Measurements from ENCODE around the gene TBC1D9B. TPM values are rescaled to one million over a fixed set of nuclear protein-coding genes. Genes with fewer than 3 reads are reported as not detected.
A peak's percentile ranks its signal among the peaks of the same experiment; 100 is the strongest.

TBC1D9B gene
- total and polyA plus RNA-seq, 9 of the 15 experiments (the other 6 are each of a cell fraction or from before 2014, with no cell fraction given), result 2.9 to 59.1 (median 33.5) TPM

DNA sequence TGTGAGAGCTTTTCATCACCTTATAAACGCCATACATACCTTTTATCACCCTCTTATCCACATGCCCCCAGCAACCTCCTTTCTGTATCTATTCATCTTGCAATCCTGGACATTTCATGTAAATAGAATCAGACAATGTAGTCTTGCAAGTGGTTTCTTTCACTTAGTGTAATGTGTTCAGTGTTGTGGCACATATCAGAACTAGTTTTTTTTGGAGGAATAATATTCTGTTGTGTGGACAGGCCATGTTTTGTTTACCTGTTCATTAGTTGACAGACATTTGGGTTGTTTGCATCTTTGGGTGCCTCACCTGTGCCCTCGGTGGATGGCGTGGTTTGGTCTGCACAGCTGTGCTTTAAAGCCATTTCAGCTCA, 85.7 kb downstream of the TBC1D9B start (continued):
- TF ChIP-seq, protein P1, sequence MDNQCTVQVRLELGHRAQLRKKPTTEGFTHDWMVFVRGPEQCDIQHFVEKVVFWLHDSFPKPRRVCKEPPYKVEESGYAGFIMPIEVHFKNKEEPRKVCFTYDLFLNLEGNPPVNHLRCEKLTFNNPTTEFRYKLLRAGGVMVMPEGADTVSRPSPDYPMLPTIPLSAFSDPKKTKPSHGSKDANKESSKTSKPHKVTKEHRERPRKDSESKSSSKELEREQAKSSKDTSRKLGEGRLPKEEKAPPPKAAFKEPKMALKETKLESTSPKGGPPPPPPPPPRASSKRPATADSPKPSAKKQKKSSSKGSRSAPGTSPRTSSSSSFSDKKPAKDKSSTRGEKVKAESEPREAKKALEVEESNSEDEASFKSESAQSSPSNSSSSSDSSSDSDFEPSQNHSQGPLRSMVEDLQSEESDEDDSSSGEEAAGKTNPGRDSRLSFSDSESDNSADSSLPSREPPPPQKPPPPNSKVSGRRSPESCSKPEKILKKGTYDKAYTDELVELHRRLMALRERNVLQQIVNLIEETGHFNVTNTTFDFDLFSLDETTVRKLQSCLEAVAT (IDR thresholded peaks at IDR 0.05), result 0 out of 4 replicates have a peak, but pooled peaks of 1 of the 2 experiments have one; percentile 4
- TF ChIP-seq NELFE (IDR thresholded peaks at IDR 0.05; ENCODE audit: insufficient read depth, insufficient read length) (no peak), NR2F6 (CRISPR knock-in tag; IDR thresholded peaks at IDR 0.05) (peak; percentile 66; the same call in 1 of the 2 replicates), POLR2A (conservative IDR thresholded peaks at IDR 0.05) (peak; percentile 22; the same call in 1 of the 2 replicates), POLR2AphosphoS2 (IDR thresholded peaks at IDR 0.05; ENCODE audit: low read length) (0 out of 2 replicates have a peak, but pooled peaks have one; percentile 51), MEIS2 (IDR thresholded peaks at IDR 0.05; ENCODE audit: partially characterized antibody) (peak; percentile 7), THRAP3 (IDR thresholded peaks at IDR 0.05; ENCODE audit: borderline replicate concordance) (peak; percentile 43; the same call in 1 of the 2 replicates), ZSCAN32 (CRISPR knock-in tag; IDR thresholded peaks at IDR 0.05) (no peak)

DNA sequence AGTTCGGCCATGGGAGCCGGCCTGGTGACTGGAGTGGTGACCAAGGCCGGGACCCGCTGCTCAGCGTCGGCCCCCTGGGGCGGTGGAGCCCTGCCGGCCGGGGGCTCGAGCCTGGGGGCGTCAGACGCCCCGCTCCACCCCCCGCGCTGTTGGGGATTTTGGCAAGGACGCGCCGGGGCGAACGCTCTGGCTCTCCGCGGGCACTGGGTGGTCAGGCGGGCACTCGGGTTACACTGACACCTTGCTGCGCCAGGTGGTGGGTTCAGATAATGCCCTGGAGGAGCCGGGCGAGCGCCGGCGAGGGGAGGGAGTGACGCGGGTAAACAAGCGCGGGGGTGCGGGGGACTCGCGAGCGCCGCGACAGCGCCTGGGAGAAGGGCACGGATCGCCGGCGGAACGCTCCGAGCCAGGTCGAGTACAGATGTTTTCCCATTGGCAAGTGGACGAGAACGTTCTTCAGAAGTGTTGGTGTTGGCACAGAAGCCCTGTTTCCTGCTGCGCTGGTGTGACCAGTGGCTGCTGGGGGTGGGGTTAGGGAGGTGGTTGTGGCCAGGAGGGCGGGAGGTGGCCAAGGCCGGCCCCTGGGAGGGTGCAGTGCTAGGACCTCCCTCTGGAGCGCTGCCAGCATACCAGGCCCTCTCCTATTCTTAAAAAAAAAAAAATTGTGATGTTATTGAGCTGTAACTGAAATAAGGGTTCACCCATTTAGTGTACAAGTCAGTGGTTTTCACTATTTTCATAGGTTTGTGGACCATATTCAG, 86.2 kb downstream of the TBC1D9B start:
- Histone ChIP-seq H3K4me3 (peak overlapping the region; percentile 100), H3K79me2 (ENCODE audit: control insufficient read depth, insufficient read depth, low read length) (peaks cover 68% of the 10 kb centered on the region), H3K4me2 (ENCODE audit: insufficient read depth, low read length) (peak overlapping the region; percentile 87), H4K20me1 (replicated peaks; ENCODE audit: control insufficient read depth, insufficient read depth, low read length) (peaks cover 30% of the 10 kb centered on the region), H3K36me3 (ENCODE audit: control insufficient read depth, insufficient read depth, low read length) (peaks cover 51% of the 10 kb centered on the region; the same call in 2 of the 3 replicates), H3K9ac (ENCODE audit: insufficient read depth in 1 of 2, low read depth in 2 of 2, low read length in 2 of 2) (peak overlapping the region; percentile 96 to 97), H3K27ac (ENCODE audit: extremely low read depth, low read depth, low read length) (peak overlapping the region; percentile 98), H3K27me3 (ENCODE audit: control insufficient read depth in 2 of 2, insufficient read depth in 2 of 2, low read length in 2 of 2) (no peaks in the 10 kb centered on the region), H2AFZ (ENCODE audit: low read depth, low read length) (peak overlapping the region; percentile 46), H3K9me1 (ENCODE audit: control insufficient read depth, insufficient read depth, low read length) (peaks cover 12% of the 10 kb centered on the region), H3K4me1 (replicated peaks in 1 of 2; ENCODE audit: control insufficient read depth in 2 of 2, insufficient read depth in 2 of 2, low read length in 2 of 2) (peaks cover 37 to 75% of the 10 kb centered on the region in 2 experiments), H3K9me3 (replicated peaks; ENCODE audit: control insufficient read depth, insufficient read depth, low read depth, low read length) (no peaks in the 10 kb centered on the region)
- in situ Hi-C loops (cut with MboI) (no loop called here), intact Hi-C loops (cut with micrococcal nuclease) (loop anchor here (1.0 to 5.0 kb wide), 3 partner anchors 36 to 199 kb away; partner anchors contain the start of genes HNRNPH1 and MRNIP)
- CTCF ChIA-PET (ENCODE audit: low intra/inter-chr PET ratio), result interaction anchor here (0.7 kb wide), 2 partner anchors 59 to 183 kb away, joined by 3 to 5 read pairs; no protein-coding TSS in a partner anchor
- no TSS peak for BruUV-seq (replicated peaks)
- DNase-seq (ENCODE audit: extremely low read depth in 1 of 4, low spot score in 3 of 4), result peak; percentile 81 to 95 (median 88)
- WGBS (ENCODE audit: insufficient coverage, low coverage, missing lambda C conversion rate), result 1% methylated on average over 53 of the region's 54 CpGs
- peak; percentile 75 for FAIRE-seq
- POLR2A ChIA-PET, result interaction anchor here (0.6 to 3.5 kb wide), 12 partner anchors 9 to 89 kb away, joined by 3 to 30 read pairs (median 4); partner anchors contain the start of gene MAML1
- ATAC-seq, result peak; percentile 79
- TF ChIP-seq KAT2B (IDR thresholded peaks at IDR 0.05; ENCODE audit: low read depth, low read length) (no peak), TCF3 (CRISPR knock-in tag; IDR thresholded peaks at IDR 0.05) (peak; percentile 62), SIN3A (IDR thresholded peaks at IDR 0.05; ENCODE audit: borderline replicate concordance in 2 of 2, control insufficient read depth in 1 of 2, low read depth in 2 of 2, low read length in 2 of 2) (peak in 1 of 2 experiments; percentile 39; a peak in 1 of 4 replicates), ZFP36 (IDR thresholded peaks at IDR 0.05; ENCODE audit: low read depth, low read length, partially characterized antibody) (no peak), BACH1 (tag; IDR thresholded peaks at IDR 0.05) (no peak), COPS2 (conservative IDR thresholded peaks at IDR 0.05) (no peak)
- TF ChIP-seq, protein P2, sequence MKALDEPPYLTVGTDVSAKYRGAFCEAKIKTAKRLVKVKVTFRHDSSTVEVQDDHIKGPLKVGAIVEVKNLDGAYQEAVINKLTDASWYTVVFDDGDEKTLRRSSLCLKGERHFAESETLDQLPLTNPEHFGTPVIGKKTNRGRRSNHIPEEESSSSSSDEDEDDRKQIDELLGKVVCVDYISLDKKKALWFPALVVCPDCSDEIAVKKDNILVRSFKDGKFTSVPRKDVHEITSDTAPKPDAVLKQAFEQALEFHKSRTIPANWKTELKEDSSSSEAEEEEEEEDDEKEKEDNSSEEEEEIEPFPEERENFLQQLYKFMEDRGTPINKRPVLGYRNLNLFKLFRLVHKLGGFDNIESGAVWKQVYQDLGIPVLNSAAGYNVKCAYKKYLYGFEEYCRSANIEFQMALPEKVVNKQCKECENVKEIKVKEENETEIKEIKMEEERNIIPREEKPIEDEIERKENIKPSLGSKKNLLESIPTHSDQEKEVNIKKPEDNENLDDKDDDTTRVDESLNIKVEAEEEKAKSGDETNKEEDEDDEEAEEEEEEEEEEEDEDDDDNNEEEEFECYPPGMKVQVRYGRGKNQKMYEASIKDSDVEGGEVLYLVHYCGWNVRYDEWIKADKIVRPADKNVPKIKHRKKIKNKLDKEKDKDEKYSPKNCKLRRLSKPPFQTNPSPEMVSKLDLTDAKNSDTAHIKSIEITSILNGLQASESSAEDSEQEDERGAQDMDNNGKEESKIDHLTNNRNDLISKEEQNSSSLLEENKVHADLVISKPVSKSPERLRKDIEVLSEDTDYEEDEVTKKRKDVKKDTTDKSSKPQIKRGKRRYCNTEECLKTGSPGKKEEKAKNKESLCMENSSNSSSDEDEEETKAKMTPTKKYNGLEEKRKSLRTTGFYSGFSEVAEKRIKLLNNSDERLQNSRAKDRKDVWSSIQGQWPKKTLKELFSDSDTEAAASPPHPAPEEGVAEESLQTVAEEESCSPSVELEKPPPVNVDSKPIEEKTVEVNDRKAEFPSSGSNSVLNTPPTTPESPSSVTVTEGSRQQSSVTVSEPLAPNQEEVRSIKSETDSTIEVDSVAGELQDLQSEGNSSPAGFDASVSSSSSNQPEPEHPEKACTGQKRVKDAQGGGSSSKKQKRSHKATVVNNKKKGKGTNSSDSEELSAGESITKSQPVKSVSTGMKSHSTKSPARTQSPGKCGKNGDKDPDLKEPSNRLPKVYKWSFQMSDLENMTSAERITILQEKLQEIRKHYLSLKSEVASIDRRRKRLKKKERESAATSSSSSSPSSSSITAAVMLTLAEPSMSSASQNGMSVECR (CRISPR knock-in tag; IDR thresholded peaks at IDR 0.05), result peak; percentile 85; the same call in 1 of the 2 replicates

All from K562 (cell line).